Retinal pigment epithelial cell (primary cell): ENCODE data around the gene MTMR2.
"Not testable (repeated sequence)": the region's sequence is repeated elsewhere in the genome, so short reads cannot be mapped to it uniquely, and the experiment has no call there.

Source experiments
- DNase-seq: peaks from one replicate; pipeline ENCODE4 v3.0.0-alpha.2; 2010; ENCODE audit warnings: low read depth
- H3K4me3 ChIP-seq: 2 replicates; pipeline ENCODE4 v1.5.1; 2011; ENCODE audit warnings: mild to moderate bottlenecking, low read length, control low read depth, moderate library complexity
- CTCF ChIP-seq: conservative IDR thresholded peaks from 2 replicates; pipeline ENCODE4 v1.5.1; 2011; ENCODE audit warnings: low read depth, low read length, control low read depth, inconsistent platforms

MTMR2 gene

GRCh38 chr11:95831198-95831883, 92.6 kb downstream of the MTMR2 start:
- DNase-seq: peak; percentile 90
- no peak overlapping the region for H3K4me3 ChIP-seq
- TF ChIP-seq CTCF: no peak

DNA sequence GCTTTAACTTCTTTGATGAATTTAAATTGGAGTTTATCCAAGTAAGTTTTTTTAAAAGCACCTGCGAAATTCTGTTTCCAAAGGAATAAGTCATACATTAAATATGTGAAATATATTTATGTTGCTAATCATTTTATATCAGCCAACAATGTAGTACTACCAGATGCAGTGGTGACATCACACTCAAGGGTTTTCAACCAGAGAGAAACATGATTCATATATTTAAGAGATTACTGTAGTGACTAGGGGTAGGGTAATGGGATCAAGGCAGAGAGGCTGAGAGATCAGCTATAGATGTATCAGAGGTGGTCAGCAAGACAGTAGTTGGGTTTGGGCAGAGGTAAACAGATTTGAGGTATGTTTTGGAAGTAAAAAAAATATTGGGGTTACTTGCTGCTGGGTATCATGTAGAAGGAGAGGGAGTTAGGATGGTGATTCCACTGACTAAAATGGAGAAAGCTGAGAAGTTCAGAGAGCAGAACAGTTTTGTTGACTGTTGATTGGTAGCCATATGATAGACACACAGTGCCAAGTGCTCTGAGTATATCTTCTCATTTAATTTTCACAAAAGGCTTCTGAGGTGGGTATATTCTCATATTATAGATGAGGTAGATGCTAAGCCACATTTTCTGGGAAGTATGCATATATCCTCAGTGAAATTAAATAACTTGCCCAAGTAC, 94.2 kb downstream of the MTMR2 start:
- H3K4me3 ChIP-seq: no peak overlapping the region
- DNase-seq: no peak
- no peak for TF ChIP-seq CTCF

DNA sequence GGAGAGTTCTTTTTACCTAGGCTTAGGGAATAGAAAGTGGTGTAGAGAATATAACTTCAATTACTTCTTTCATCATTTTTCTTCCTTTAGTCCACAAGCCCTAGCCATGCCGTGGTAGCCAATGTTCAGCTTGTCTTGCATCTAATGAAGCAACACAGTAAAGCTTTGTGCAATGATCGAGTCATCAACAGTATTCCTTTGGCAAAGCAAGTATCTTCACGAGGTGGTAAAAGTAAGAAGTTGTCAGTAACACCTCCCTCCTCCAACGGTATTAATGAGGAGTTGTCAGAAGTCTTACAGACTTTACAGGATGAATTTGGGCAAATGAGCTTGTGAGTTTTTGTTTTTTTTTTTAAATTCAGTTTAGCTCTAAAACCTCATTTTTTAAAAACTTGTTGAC, 96.2 kb downstream of the MTMR2 start:
- no peak overlapping the region for H3K4me3 ChIP-seq
- no peak for DNase-seq
- TF ChIP-seq CTCF: no peak

GRCh38 chr11:95821640-95822039, 102.3 kb downstream of the MTMR2 start:
- no peak for TF ChIP-seq CTCF
- DNase-seq: no peak
- no peak overlapping the region for H3K4me3 ChIP-seq

- TF ChIP-seq CTCF: no peak
- no peak overlapping the region for H3K4me3 ChIP-seq
- DNase-seq: no peak
Measured at GRCh38 chr11:95816037-95816436, 107.9 kb downstream of the MTMR2 start.

DNA sequence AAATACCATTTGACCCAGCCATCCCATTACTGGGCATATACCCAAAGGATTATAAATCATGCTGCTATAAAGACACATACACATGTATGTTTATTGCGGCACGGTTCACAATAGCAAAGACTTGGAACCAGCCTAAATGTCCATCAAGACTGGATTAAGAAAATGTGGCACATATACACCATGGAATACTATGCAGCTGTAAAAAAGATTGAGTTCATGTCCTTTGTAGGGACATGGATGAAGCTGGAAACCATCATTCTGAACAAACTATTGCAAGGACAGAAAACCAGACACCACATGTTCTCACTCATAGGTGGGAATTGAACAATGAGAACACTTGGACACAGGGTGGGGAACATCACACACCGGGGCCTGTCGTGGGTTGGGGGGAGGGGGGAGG, 112.9 kb downstream of the MTMR2 start:
- not testable (repeated sequence) for H3K4me3 ChIP-seq, DNase-seq

GRCh38 chr11:95806464-95806863, 117.4 kb downstream of the MTMR2 start:
- not testable (repeated sequence) for DNase-seq, H3K4me3 ChIP-seq

DNA sequence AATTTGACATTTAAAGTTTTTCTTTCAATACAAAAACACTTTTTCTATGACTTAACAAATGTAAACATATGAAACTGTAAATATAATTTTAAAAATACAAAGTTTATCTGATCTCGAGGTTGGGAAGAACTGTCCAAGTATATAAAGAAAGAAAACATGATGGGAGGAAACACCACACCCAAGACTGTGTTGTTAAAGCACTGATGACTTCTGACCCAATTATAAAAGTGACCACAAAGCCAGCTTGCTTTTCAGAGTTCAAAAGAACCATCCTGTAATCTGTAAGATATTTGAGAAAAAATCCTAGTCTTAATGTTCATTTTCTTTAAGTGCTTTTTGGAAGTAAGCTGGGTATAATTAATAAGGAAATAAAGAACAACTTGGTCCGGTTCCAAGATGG, 118.0 kb downstream of the MTMR2 start:
- no peak for DNase-seq
- no peak overlapping the region for H3K4me3 ChIP-seq
- no peak for TF ChIP-seq CTCF
